CD4-positive, alpha-beta T cell (primary cell): ENCODE results near the gene COA1. TPM values are rescaled to one million over a fixed set of nuclear protein-coding genes. Genes with fewer than 3 reads are reported as not detected.
A peak's percentile ranks its signal among the peaks of the same experiment; 100 is the strongest.

ENCODE experiments used
- ATAC-seq: fragments of 200-7000 bp; cut with Tn5 transposase; one replicate; pipeline ENCODE4 v1.10.0; 2022; ENCODE audit warnings: mild to moderate bottlenecking; ENCODE audit not compliant: poor library complexity
- CTCF ChIA-PET: fragments of 350-600 bp; sonication (Branson Sonifier 250); formaldehyde crosslinking; loops from one replicate; lab custom pipeline; 2021; ENCODE audit warnings: antibody characterized with exemption, inconsistent platforms; lab: Charles Lee
- POLR2A ChIA-PET: fragments of 350-600 bp; sonication (Branson Sonifier 250); formaldehyde crosslinking; loops from one replicate; lab custom pipeline; 2021; ENCODE audit warnings: antibody characterized with exemption, inconsistent platforms; lab: Charles Lee
- DNase-seq, 14 experiments: peaks; one replicate each; pipeline ENCODE4 v3.0.0-alpha.2; 2013 to 2020; ENCODE audit warnings: mixed read lengths in 2 of 14
- H3K27ac ChIP-seq, 2 donors: one replicate each; pipeline versions ENCODE4 v1.5.1 to v1.7.0; 2013; ENCODE audit warnings: low read length in 2 of 2, low read depth in 1 of 2, mild to moderate bottlenecking in 1 of 2
- H3K27me3 ChIP-seq, 2 experiments: 1 replicate in 1 of 2; 2 replicates in 1 of 2; pipeline versions ENCODE4 v1.6.1 to v1.7.0; 2013; ENCODE audit warnings: low read length in 2 of 2, control low read depth in 1 of 2, mild to moderate bottlenecking in 1 of 2, moderate library complexity in 1 of 2; ENCODE audit not compliant: insufficient read depth in 2 of 2, control insufficient read depth in 1 of 2
- H3K36me3 ChIP-seq: one replicate; pipeline ENCODE4 v1.6.1; 2013; ENCODE audit warnings: low read length, control low read depth; ENCODE audit not compliant: insufficient read depth
- H3K4me1 ChIP-seq: one replicate; pipeline ENCODE4 v1.6.1; 2013; ENCODE audit warnings: low read length, control low read depth; ENCODE audit not compliant: insufficient read depth
- H3K4me3 ChIP-seq: one replicate; pipeline ENCODE4 v1.5.1; 2013; ENCODE audit warnings: mild to moderate bottlenecking, low read length, moderate library complexity
- H3K9me3 ChIP-seq, 2 experiments: 1 replicate in 1 of 2; 2 replicates in 1 of 2; pipeline versions ENCODE4 v1.6.1 to v1.7.0; 2013; ENCODE audit warnings: low read length in 2 of 2, mild to moderate bottlenecking in 2 of 2, control low read depth in 1 of 2, moderate library complexity in 1 of 2; ENCODE audit not compliant: control insufficient read depth in 1 of 2, insufficient read depth in 1 of 2
- H3K27ac Mint-ChIP-seq: one replicate; pipeline ENCODE4 v1.8.0; 2020; ENCODE audit warnings: mixed read lengths
- H3K27me3 Mint-ChIP-seq: one replicate; pipeline ENCODE4 v1.8.0; 2021; ENCODE audit warnings: mixed read lengths
- H3K36me3 Mint-ChIP-seq: one replicate; pipeline ENCODE4 v1.8.0; 2021; ENCODE audit warnings: low read depth, mixed read lengths
- H3K4me1 Mint-ChIP-seq: one replicate; pipeline ENCODE4 v1.8.0; 2021; ENCODE audit warnings: low read depth, mixed read lengths
- H3K4me3 Mint-ChIP-seq: one replicate; pipeline ENCODE4 v1.8.0; 2020; ENCODE audit warnings: mild to moderate bottlenecking, mixed read lengths
- H3K9me3 Mint-ChIP-seq: one replicate; pipeline ENCODE4 v1.8.0; 2020; ENCODE audit warnings: mixed read lengths
- CTCF ChIP-seq: fragments of 200-600 bp; IDR thresholded peaks from one replicate; pipeline ENCODE4 v1.8.0; 2022; ENCODE audit warnings: antibody characterized with exemption, mild to moderate bottlenecking
- intact Hi-C, 2 experiments: fragments of 100-400 bp; cut with DNase I in 1 of 2; cut with micrococcal nuclease in 1 of 2; formaldehyde crosslinking; loops; one replicate each; pipeline versions ENCODE4 v1.15.1 to v1.9.0; 2023 to 2025; cut with DNase I, micrococcal nuclease
- total RNA-seq, 174 experiments: library from RNA in 2 of 174; stranded (reverse) in 2 of 174; gene quantifications; one replicate each; pipeline ENCODE4 v1.2.3 and lab custom pipeline; 2021 to 2026

COA1 gene
- total RNA-seq, 2 experiments from 2014 or later, result 78.9 to 80.7 TPM

- peaks cover 47% of the 10 kb centered on the region for H3K4me1 ChIP-seq
- Mint-ChIP-seq H3K4me3 (peak overlapping the region; percentile 70), H3K27me3 (no peaks in the 10 kb centered on the region), H3K9me3 (no peaks in the 10 kb centered on the region), H3K4me1 (peaks cover 95% of the 10 kb centered on the region), H3K27ac (no peak overlapping the region), H3K36me3 (peaks cover 94% of the 10 kb centered on the region)
- intact Hi-C loops, result loop anchor here in 1 of 2 experiments (2.0 kb wide), 1 partner anchor 16 kb away; no protein-coding TSS in a partner anchor
- POLR2A ChIA-PET, result interaction anchor here (0.7 to 5.1 kb wide), 13 partner anchors 12 to 126 kb away, joined by 3 to 60 read pairs (median 6); partner anchors contain the start of genes BLVRA and STK17A
- ATAC-seq, result peak; percentile 26
- CTCF ChIA-PET, result interaction anchor here (1.2 to 3.3 kb wide), 3 partner anchors 14 to 68 kb away, joined by 4 to 13 read pairs (median 12); partner anchors contain the start of gene STK17A
- H3K27ac ChIP-seq, result peak overlapping the region; percentile 3 to 24
- peak in 1 of 14 experiments; percentile 34 for DNase-seq
- no peaks in the 10 kb centered on the region for H3K27me3 ChIP-seq
- no peak overlapping the region for H3K4me3 ChIP-seq
- TF ChIP-seq CTCF, result no peak
- H3K36me3 ChIP-seq, result peaks cover 80% of the 10 kb centered on the region
- H3K9me3 ChIP-seq, result no peaks in the 10 kb centered on the region
Observed at GRCh38 chr7:43632746-43633145, 96.6 kb downstream of the COA1 start.

- intact Hi-C loops, result loop anchor here (1.0 to 2.0 kb wide), 2 partner anchors 9 to 15 kb away; no protein-coding TSS in a partner anchor
- Histone ChIP-seq H3K4me3 (no peak overlapping the region), H3K9me3 (no peaks in the 10 kb centered on the region), H3K36me3 (peaks cover 82% of the 10 kb centered on the region), H3K27ac (no peak overlapping the region), H3K27me3 (no peaks in the 10 kb centered on the region), H3K4me1 (peaks cover 38% of the 10 kb centered on the region)
- TF ChIP-seq CTCF, result no peak
- Mint-ChIP-seq H3K4me1 (peaks cover 95% of the 10 kb centered on the region), H3K27me3 (no peaks in the 10 kb centered on the region), H3K27ac (no peak overlapping the region), H3K4me3 (peak overlapping the region; percentile 70), H3K9me3 (no peaks in the 10 kb centered on the region), H3K36me3 (peaks cover 94% of the 10 kb centered on the region)
- POLR2A ChIA-PET, result interaction anchor here (0.7 to 5.1 kb wide), 9 partner anchors 10 to 69 kb away, joined by 3 to 60 read pairs (median 3); partner anchors contain the start of gene STK17A
- CTCF ChIA-PET, result interaction anchor here (0.6 to 3.3 kb wide), 3 partner anchors 20 to 69 kb away, joined by 3 to 12 read pairs (median 4); partner anchors contain the start of gene STK17A
- ATAC-seq (peak; percentile 40), DNase-seq (no peak)
Observed at GRCh38 chr7:43631559-43631958, 97.8 kb downstream of the COA1 start.

- intact Hi-C loops, result loop anchor here in 1 of 2 experiments (2.0 kb wide), 1 partner anchor 16 kb away; no protein-coding TSS in a partner anchor
- H3K27ac Mint-ChIP-seq, result no peak overlapping the region
- ChIA-PET CTCF (interaction anchor here (0.7 to 5.8 kb wide), 5 partner anchors 21 to 69 kb away, joined by 3 to 58 read pairs (median 5); partner anchors contain the start of gene STK17A), POLR2A (interaction anchor here (0.6 to 6.1 kb wide), 11 partner anchors 10 to 69 kb away, joined by 3 to 60 read pairs (median 4); partner anchors contain the start of gene STK17A)
- no peak for ATAC-seq
- Histone ChIP-seq H3K4me3 (no peak overlapping the region), H3K9me3 (no peaks in the 10 kb centered on the region), H3K36me3 (peaks cover 79% of the 10 kb centered on the region), H3K4me1 (peaks cover 39% of the 10 kb centered on the region), H3K27me3 (no peaks in the 10 kb centered on the region), H3K27ac (peak overlapping the region; percentile 13 to 43)
- no peak for DNase-seq
- no peaks in the 10 kb centered on the region for H3K27me3 Mint-ChIP-seq
- H3K36me3 Mint-ChIP-seq, result peaks cover 94% of the 10 kb centered on the region
- H3K4me3 Mint-ChIP-seq, result peak overlapping the region; percentile 59
- no peaks in the 10 kb centered on the region for H3K9me3 Mint-ChIP-seq
- peaks cover 95% of the 10 kb centered on the region for H3K4me1 Mint-ChIP-seq
- TF ChIP-seq CTCF, result no peak
Observed at GRCh38 chr7:43630482-43630881, 98.8 kb downstream of the COA1 start.
